Muscle layer of duodenum (tissue), 2 donors: ENCODE data around the gene ATG7.

Experiments used
- H3K27ac ChIP-seq: one replicate; pipeline ENCODE4 v1.7.0; 2013; ENCODE audit warnings: mild to moderate bottlenecking, low read length
- H3K27me3 ChIP-seq: one replicate; pipeline ENCODE4 v1.7.0; 2013; ENCODE audit warnings: low read depth, mild to moderate bottlenecking, control low read depth, low read length
- H3K36me3 ChIP-seq, 2 donors: one replicate each; pipeline ENCODE4 v1.7.0; 2013; ENCODE audit warnings: low read length in 2 of 2, control low read depth in 1 of 2, mild to moderate bottlenecking in 1 of 2; ENCODE audit not compliant: insufficient read depth in 2 of 2, control insufficient read depth in 1 of 2
- H3K4me1 ChIP-seq, 2 donors: one replicate each; pipeline ENCODE4 v1.7.0; 2013; ENCODE audit warnings: low read length in 2 of 2, mild to moderate bottlenecking in 2 of 2, control low read depth in 1 of 2, moderate library complexity in 1 of 2; ENCODE audit not compliant: insufficient read depth in 2 of 2, control insufficient read depth in 1 of 2
- H3K4me3 ChIP-seq, 2 donors: one replicate each; pipeline ENCODE4 v1.7.0; 2013; ENCODE audit warnings: low read length in 2 of 2, low read depth in 1 of 2, mild to moderate bottlenecking in 1 of 2
- H3K9me3 ChIP-seq, 2 donors: one replicate each; pipeline ENCODE4 v1.7.0; 2013; ENCODE audit warnings: low read length in 2 of 2, control low read depth in 1 of 2, mild to moderate bottlenecking in 1 of 2; ENCODE audit not compliant: control insufficient read depth in 1 of 2
- donor health status: healthy.

Gene ATG7

DNA sequence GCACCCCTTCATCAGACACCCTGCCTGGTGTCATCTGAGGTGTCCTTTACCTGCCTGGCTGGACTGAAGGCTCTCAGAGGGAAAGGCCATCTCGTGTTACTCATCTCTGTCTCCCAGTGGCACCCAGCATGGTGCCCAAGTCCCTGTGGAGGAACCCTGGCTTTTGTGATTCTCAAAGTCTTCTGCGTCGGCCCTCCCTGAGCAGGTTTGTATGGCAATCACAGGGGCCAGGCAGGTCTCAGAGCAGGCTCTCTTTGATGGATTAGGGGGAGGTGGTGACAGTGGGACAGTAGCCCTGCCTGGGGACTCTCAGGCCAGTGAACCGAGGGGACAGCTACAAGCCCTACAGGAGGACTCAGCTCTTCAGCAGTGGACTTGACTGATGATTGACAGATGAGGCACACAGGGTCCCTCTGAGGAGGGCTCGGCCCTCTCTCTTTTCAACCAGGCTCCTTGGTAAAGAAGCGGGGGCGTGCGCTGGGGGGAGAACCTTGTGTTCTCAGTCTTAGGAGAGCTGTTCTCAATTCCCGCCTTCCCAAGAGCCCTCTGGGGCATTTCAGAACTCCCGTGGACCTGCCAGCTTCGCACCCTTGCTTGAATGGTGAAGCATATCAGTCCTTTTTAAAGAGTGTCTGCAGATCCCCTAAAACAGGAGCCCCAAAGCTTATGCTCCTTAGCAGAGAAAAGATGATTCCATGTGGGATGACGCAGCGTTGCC lies 263.2 kb downstream of the ATG7 start:
- no peaks in the 10 kb centered on the region for H3K36me3 ChIP-seq
- H3K9me3 ChIP-seq = no peaks in the 10 kb centered on the region
- H3K27ac ChIP-seq = no peak overlapping the region
- no peaks in the 10 kb centered on the region for H3K4me1 ChIP-seq
- H3K4me3 ChIP-seq = no peak overlapping the region
- H3K27me3 ChIP-seq = no peaks in the 10 kb centered on the region

DNA sequence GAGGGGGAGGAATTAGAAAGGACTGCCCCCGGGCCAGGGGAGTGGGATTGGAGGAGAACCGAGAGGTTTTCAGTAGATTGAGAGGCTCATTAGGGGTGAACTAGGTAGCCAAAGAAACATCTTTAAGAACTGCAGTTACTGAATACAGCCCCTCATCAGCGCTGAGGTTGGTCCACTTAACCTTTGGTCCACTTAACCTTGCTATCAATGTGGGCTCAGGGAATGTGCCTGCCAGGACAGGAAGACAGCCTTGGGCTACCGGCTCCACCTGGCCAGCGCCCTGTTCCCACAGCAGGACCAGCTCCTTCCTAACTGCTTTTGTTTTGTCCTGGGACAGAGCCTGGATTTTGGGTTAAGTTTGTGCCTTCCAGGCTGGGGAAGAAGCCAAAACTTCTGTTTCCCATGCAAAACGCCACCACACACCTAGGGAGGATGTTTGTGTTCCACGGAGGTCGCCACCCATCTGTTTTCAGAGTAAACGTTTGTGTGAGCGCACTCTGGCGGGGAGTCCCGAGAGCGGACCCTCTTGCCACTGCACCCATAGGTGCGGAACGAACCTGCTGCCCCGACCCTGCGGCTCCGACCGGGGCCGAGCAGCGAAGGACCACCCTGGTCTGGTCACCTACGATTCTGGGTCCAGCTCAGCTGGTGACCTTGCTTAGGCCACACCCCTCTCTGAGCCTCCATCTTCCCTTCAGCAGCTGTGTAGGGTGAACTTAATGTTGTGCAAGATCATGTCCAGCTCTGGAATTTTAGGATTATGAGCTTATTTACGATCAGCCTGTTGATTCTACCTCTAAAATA lies 264.1 kb downstream of the ATG7 start:
- Histone ChIP-seq H3K9me3 (no peaks in the 10 kb centered on the region), H3K4me3 (no peak overlapping the region), H3K4me1 (no peaks in the 10 kb centered on the region), H3K36me3 (no peaks in the 10 kb centered on the region), H3K27me3 (no peaks in the 10 kb centered on the region), H3K27ac (no peak overlapping the region)

DNA sequence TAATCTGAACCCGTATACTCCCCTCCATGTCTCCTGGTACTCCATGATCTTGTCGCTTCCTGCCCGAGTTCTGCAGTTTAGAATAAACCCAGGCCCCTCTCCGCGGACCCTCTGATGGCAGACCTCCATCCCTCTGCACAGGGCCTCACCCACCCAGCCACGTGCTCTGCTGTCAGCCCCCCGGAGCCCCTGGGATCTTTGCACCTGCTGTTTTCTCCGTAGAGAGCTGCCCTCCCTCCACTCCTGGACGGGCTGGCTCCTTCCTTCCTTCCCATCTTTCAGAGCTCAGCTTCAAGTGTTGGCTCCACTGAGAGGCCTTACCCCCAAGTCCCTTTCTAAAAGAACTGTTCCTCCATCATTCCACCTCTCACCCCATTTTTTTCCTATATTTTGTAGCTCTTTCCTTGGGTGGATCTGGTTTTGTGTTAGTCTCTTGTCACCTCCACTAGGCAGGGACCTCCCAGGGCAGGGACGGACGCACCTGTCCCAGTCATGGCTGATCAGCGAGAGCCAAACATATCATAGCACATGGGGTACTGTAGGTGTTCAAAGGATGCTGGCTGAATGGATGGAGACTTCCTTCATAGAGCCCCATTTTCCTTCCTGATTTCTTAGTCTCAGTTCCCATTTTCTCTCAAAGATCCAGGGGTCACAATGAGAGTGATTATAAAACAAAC lies 264.9 kb downstream of the ATG7 start:
- Histone ChIP-seq H3K9me3 (no peaks in the 10 kb centered on the region), H3K4me3 (no peak overlapping the region), H3K36me3 (no peaks in the 10 kb centered on the region), H3K27me3 (no peaks in the 10 kb centered on the region), H3K4me1 (no peaks in the 10 kb centered on the region), H3K27ac (no peak overlapping the region)

DNA sequence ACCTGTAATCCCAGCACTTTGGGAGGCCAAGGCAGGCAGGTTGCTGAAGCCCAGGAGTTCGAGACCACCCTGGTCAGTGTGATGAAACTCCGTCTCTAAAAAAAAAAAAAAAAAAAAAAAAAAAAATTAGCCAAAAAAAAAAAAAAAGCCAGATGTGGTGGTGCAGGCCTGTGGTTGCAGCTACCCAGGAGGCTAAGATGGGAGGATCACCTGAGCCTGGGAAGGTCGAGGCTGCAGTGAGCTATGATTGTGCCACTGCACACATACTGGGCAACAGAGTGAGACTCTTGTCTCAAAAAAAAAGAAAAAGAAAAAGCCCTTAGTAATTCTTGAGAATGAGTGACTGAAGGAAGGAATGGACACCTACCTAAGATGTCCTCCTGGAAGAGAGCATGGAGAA lies 266.4 kb downstream of the ATG7 start:
- no peaks in the 10 kb centered on the region for H3K27me3 ChIP-seq
- H3K36me3 ChIP-seq = no peaks in the 10 kb centered on the region
- H3K4me3 ChIP-seq = no peak overlapping the region
- H3K9me3 ChIP-seq = peaks cover 0 to 2% of the 10 kb centered on the region in 2 donors
- H3K27ac ChIP-seq = no peak overlapping the region
- H3K4me1 ChIP-seq = no peaks in the 10 kb centered on the region

DNA sequence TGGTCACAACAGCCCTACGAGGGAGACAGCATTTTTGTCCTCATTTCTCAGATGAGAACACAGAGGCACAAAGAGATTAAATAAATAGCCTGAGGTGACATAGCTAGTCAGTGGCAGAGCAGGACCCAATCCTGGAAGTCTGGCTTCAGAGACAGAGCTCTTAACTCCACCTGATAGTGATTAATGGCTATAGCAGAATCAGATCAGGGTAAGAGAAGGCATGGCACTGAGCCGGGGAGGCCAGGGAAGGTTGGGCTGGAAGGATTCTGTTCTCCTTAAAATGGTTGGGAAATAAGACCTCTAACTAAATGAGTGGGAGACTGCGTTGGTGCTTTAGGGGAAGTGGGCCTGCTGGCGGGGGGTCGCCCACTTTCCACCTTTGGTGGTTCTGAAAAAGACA lies 267.0 kb downstream of the ATG7 start:
- Histone ChIP-seq H3K4me1 (peaks cover 0 to 3% of the 10 kb centered on the region in 2 donors), H3K27me3 (no peaks in the 10 kb centered on the region), H3K9me3 (peaks cover 0 to 7% of the 10 kb centered on the region in 2 donors), H3K36me3 (peaks cover 0 to 1% of the 10 kb centered on the region in 2 donors), H3K4me3 (no peak overlapping the region), H3K27ac (no peak overlapping the region)

DNA sequence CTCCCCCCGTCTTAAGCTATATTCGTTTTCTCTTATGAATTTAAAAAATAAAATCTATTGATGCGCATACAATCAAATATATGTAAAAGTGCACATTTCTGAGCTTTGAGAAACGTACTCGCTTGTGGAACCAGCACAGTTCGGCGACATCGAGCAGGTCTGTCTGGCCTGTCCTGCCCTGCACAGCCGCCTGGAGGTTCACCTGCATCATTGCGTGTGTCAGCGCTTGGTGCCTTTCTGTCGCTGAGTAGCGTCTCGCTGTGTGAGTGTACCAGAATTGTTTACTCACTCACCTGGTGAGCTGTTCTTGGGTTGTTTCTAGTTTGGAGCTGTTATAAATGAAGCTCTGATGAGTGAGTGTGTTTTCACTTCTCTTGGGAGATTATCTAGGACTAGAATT lies 267.5 kb downstream of the ATG7 start:
- Histone ChIP-seq H3K36me3 (peaks cover 0 to 3% of the 10 kb centered on the region in 2 donors), H3K4me3 (no peak overlapping the region), H3K27me3 (no peaks in the 10 kb centered on the region), H3K27ac (no peak overlapping the region), H3K9me3 (peaks cover 0 to 7% of the 10 kb centered on the region in 2 donors), H3K4me1 (peaks cover 0 to 8% of the 10 kb centered on the region in 2 donors)

DNA sequence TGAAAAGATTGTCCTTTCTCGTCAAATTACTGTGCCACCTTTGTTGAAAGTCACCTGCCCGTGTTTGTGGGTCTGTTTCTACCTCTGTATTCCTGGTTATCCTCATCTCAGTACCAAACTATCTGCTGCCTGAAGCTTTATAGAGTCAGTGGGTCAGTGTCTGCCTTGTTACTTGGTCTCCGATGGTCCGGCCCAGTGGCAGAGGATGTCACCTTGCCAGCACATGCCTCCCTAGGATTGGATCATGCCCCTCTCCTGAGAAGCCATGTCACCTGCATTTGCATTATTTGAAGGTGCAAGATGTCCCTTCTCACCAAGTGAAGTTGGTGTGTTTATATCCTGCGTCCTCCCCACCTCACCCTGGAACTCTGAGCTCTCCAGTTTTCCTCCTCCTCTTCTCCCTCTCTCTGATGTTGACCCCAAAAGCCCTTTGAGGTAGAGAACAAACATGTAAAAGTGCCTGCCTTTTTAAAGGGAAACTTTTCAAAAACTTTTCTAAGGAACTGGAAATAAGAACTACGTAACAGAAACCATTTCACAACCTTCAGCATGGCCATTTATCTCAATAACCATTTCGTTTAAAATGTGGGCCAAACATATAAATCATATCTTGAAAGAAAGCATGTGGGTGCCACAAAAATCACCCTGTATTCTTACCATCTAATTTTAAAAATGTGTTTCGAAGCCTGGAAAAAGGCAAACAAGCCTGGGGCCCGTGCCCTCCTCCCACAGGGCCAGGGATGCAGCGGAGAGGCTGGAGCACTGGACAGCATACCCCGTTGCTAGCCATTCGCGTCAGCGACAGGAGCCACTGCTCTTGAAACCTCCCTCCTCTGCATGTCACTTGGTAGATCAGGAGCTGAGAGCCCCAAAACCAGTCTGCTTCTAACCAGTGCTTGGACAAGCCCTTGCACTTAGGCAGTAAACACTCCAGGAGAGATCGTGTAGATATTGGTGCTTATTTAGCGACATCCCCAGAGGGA lies 269.4 kb downstream of the ATG7 start:
- peaks cover 0 to 3% of the 10 kb centered on the region in 2 donors for H3K36me3 ChIP-seq
- H3K27ac ChIP-seq = no peak overlapping the region
- no peaks in the 10 kb centered on the region for H3K27me3 ChIP-seq
- H3K4me3 ChIP-seq = no peak overlapping the region
- H3K4me1 ChIP-seq = peaks cover 0 to 9% of the 10 kb centered on the region in 2 donors
- H3K9me3 ChIP-seq = peaks cover 0 to 7% of the 10 kb centered on the region in 2 donors

DNA sequence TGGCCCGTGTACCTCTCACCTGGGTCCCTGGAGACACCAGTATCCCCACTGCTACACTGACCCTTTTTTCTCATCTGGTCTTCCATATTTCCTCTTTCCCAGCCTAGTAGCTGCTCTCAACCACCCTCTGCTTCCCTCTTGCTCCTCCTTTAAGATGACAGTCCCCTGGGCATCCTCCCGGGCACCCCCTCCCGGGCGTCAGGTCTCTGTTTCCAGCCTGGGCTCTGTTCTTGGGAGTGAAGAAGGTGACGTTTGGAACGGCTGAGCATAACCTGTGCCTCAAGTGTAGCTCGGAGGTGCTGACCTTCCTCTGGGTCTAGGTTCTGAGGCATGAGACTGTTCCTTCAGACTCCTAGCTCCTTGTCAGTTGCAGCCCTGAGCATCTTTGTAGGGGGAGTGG lies 270.4 kb downstream of the ATG7 start:
- Histone ChIP-seq H3K4me1 (peaks cover 0 to 9% of the 10 kb centered on the region in 2 donors), H3K4me3 (no peak overlapping the region), H3K27me3 (no peaks in the 10 kb centered on the region), H3K36me3 (peaks cover 0 to 3% of the 10 kb centered on the region in 2 donors), H3K27ac (no peak overlapping the region), H3K9me3 (peaks cover 0 to 7% of the 10 kb centered on the region in 2 donors)

DNA sequence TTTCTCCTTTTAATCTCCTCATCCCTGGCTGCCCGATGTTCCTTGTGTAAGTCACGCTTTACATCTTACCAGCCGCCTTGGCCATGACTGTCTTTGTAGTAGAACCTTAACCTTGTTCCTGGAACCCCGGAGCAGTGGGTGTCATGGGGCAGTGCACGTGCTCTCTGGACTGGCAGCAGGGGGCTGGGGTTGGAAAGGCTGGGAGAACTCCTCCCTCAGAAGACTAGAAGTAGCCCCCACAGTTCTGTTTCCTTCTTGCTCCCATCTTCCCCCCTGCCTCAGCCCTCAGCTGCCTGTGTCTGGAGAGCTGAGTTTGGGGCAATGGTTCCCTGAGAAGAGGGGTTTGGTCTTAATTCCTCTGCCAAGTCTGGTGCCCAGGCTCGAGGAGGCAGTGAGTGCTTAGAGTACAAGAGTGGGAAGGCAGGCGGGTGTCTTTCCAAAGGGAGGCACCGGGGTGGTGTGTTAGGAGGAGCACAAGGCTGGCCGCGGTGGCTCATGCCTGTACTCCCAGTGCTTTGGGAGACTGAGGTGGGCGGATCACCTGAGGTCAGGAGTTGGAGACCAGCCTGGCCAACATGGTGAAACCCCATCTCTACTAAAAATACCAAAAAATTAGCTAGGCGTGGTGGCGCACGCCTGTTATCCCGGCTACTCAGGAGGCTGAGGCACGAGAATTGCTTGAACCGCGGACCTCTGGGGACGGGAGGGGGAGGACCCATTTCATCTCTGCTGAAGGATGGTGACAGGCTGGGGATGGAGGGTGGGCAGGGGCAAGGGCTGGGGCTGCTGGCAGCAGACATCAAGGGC lies 271.1 kb downstream of the ATG7 start:
- H3K4me3 ChIP-seq = no peak overlapping the region
- H3K27me3 ChIP-seq = no peaks in the 10 kb centered on the region
- H3K4me1 ChIP-seq = peaks cover 0 to 9% of the 10 kb centered on the region in 2 donors
- H3K9me3 ChIP-seq = peaks cover 0 to 7% of the 10 kb centered on the region in 2 donors
- H3K27ac ChIP-seq = no peak overlapping the region
- peaks cover 0 to 3% of the 10 kb centered on the region in 2 donors for H3K36me3 ChIP-seq

DNA sequence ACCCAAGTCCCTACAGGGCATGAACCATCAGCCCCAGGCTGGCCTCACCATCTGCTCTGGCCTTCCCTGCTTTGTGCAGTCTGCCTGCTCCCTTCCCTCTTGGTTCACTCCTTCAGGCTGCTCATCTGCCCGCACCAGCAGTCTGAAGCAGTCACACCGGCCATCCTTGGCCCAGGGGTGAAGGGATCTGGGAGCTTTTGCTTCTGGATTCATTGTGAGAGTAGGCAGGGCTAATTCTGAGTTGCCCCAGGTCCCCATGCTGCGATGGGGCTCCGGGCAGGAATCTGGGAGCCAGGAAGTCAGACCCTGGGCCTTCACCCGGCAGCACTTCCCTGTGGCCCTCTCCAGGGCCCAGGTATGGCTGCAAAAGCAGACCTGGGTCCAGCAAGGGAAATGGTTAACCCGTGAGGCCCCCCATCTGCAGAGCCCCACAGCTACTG lies 271.8 kb downstream of the ATG7 start:
- H3K9me3 ChIP-seq = peaks cover 0 to 7% of the 10 kb centered on the region in 2 donors
- H3K36me3 ChIP-seq = peaks cover 0 to 3% of the 10 kb centered on the region in 2 donors
- no peaks in the 10 kb centered on the region for H3K27me3 ChIP-seq
- no peak overlapping the region for H3K27ac ChIP-seq
- peaks cover 0 to 9% of the 10 kb centered on the region in 2 donors for H3K4me1 ChIP-seq
- H3K4me3 ChIP-seq = peak overlapping the region in 1 of 2 donors; percentile 11
